GM18499 (cell line): ENCODE measurements around the gene FAM89B.

Experiments used
- ATAC-seq: cut with Tn5 transposase; IDR thresholded peaks from one replicate; pipeline ENCODE4 v1.9.1; 2021; ENCODE audit warnings: moderate number of reproducible peaks; ENCODE audit not compliant: insufficient read depth, unreplicated experiment

Gene FAM89B

GRCh38 chr11:65538915-65539743 lies 33.2 kb upstream of the FAM89B start:
- no peak for ATAC-seq

GRCh38 chr11:65539744-65540289 lies 32.5 kb upstream of the FAM89B start:
- no peak for ATAC-seq

GRCh38 chr11:65540290-65541092 lies 31.8 kb upstream of the FAM89B start:
- ATAC-seq, result no peak

GRCh38 chr11:65541093-65541982 lies 31.0 kb upstream of the FAM89B start:
- ATAC-seq, result no peak

GRCh38 chr11:65542738-65543390 lies 29.5 kb upstream of the FAM89B start:
- ATAC-seq, result no peak

- ATAC-seq, result no peak
Observed at GRCh38 chr11:65545853-65546216, 26.5 kb upstream of the FAM89B start.

GRCh38 chr11:65546217-65546958 lies 25.9 kb upstream of the FAM89B start:
- no peak for ATAC-seq

GRCh38 chr11:65547446-65548125 lies 24.8 kb upstream of the FAM89B start:
- ATAC-seq, result no peak

GRCh38 chr11:65548395-65548794 lies 23.9 kb upstream of the FAM89B start:
- no peak for ATAC-seq

GRCh38 chr11:65549096-65549495 lies 23.2 kb upstream of the FAM89B start:
- no peak for ATAC-seq

- ATAC-seq, result no peak
Observed at GRCh38 chr11:65551572-65552387, 20.6 kb upstream of the FAM89B start.

GRCh38 chr11:65552388-65552951 lies 19.9 kb upstream of the FAM89B start:
- ATAC-seq, result no peak

- no peak for ATAC-seq
Observed at GRCh38 chr11:65553301-65554001, 18.9 kb upstream of the FAM89B start.

- no peak for ATAC-seq
Observed at GRCh38 chr11:65554057-65554818, 18.1 kb upstream of the FAM89B start.

GRCh38 chr11:65554842-65555430 lies 17.4 kb upstream of the FAM89B start:
- no peak for ATAC-seq
